K562 (cell line): Measurements from ENCODE around the gene SLC25A10.

Experiments used
- CAMTA2 ChIP-seq: fragments of 250-450 bp; sonication (Bioruptor Pico); conservative IDR thresholded peaks from 2 replicates; pipeline ENCODE4 v1.5.1; 2022
- PYGO2 ChIP-seq: fragments of 450-650 bp; IDR thresholded peaks from 2 replicates; pipeline ENCODE4 v1.6.1; 2016; ENCODE audit warnings: mild to moderate bottlenecking, missing genetic modification characterization, moderate library complexity, missing compliant biosample characterization
- RCOR1 ChIP-seq, 2 experiments: IDR thresholded peaks; 2 replicates each; pipeline ENCODE4 v1.6.1; 2012; ENCODE audit warnings: low read depth in 2 of 2, low read length in 2 of 2, borderline replicate concordance in 1 of 2, improper control_type of control experiment in 1 of 2

DNA sequence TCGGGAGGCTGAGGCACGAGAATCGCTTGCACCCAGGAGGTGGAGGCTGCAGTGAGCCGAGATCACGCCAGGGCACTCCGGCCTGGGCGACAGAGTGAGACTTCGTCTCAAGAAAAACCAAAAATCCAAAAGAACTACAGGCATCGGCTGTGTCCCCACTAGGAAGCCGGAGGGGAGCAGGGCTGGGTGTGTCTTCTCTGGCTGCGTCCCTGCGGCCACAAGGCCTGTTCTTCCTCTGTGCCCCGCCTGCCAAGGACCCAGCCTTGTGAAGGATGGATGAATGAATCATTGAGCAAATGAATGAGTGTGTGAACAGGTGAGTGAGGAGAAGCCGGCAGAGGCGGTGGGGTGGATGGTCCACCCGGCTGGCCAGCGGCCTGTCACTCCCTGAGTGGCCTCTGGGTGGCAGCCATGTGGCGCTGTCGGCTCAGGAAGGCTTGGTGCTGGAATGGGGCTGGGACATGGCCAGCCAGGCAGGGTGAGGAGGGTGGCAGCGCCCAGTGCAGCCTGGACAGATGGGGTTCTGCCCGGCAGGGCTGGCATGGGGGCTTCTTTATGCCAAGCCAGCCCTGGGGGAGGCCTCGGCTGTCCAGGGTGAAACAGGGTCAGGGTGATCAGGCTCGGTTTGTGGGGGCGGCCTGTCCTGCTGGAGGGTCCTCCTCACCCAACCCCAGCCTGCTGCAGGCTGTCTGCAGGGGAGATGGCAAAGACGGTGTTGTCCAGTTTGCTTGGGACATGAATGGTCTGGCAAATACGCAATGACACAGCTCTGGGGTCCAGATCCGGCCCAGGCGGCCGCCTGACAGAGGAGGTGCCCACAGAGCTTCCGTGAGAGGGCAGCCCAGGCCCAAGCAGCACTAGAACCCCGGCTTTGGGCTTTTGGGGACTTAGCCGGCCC, 21.7 kb downstream of the SLC25A10 start:
- TF ChIP-seq PYGO2 (tag) (no peak), CAMTA2 (no peak), RCOR1 (IDR thresholded peaks at IDR 0.05; ENCODE audit: borderline replicate concordance in 1 of 2, low read depth in 2 of 2, low read length in 2 of 2) (0 out of 4 replicates have a peak, but pooled peaks of 1 of the 2 experiments have one; percentile 10)
